SK-N-SH treated with all-trans-retinoic acid at 6 μM for 48 hours (cell line): ENCODE measurements around the gene TRIM47.

Experiments
- ATAC-seq: fragments of 200-7000 bp; cut with Tn5 transposase; 3 replicates; pipeline ENCODE4 v1.9.1; 2020; ENCODE audit warnings: mild to moderate bottlenecking, moderate library complexity
- ARNTL ChIP-seq: fragments of 450-650 bp; formaldehyde crosslinking; IDR thresholded peaks from 2 replicates; pipeline ENCODE4 v1.5.0; 2020; ENCODE audit warnings: low read depth, mild to moderate bottlenecking, moderate library complexity, borderline replicate concordance
- CREB5 ChIP-seq: fragments of 250-450 bp; sonication (Bioruptor Pico); IDR thresholded peaks from 2 replicates; pipeline ENCODE4 v1.5.1; 2020; ENCODE audit warnings: low read depth, mild to moderate bottlenecking, moderate library complexity
- CSDC2 ChIP-seq: fragments of 250-450 bp; sonication (Bioruptor Pico); IDR thresholded peaks from 2 replicates; pipeline ENCODE4 v1.5.0; 2020; ENCODE audit warnings: mild to moderate bottlenecking, moderate library complexity
- CSRNP3 ChIP-seq: fragments of 250-450 bp; sonication (Bioruptor Pico); IDR thresholded peaks from 2 replicates; pipeline ENCODE4 v1.5.1; 2021; ENCODE audit warnings: mild to moderate bottlenecking, moderate library complexity
- ESRRG ChIP-seq: fragments of 250-450 bp; sonication (Bioruptor Pico); IDR thresholded peaks from 2 replicates; pipeline ENCODE4 v1.6.1; 2021; ENCODE audit warnings: mild to moderate bottlenecking
- GLIS3 ChIP-seq: fragments of 250-450 bp; sonication (Bioruptor Pico); IDR thresholded peaks from 2 replicates; pipeline ENCODE4 v1.5.0; 2020; ENCODE audit warnings: mild to moderate bottlenecking, moderate library complexity
- OSR1 ChIP-seq: fragments of 250-450 bp; sonication (Bioruptor Pico); IDR thresholded peaks from 2 replicates; pipeline ENCODE4 v1.8.0; 2022; ENCODE audit warnings: moderate library complexity, mild to moderate bottlenecking, inconsistent platforms
- POU6F1 ChIP-seq: fragments of 250-450 bp; sonication (Bioruptor Pico); IDR thresholded peaks from 2 replicates; pipeline ENCODE4 v1.8.0; 2021; ENCODE audit warnings: low read depth, mild to moderate bottlenecking, moderate library complexity, borderline replicate concordance
- PPARA ChIP-seq: fragments of 250-450 bp; sonication (Bioruptor Pico); IDR thresholded peaks from 2 replicates; pipeline ENCODE4 v1.5.0; 2020; ENCODE audit warnings: mild to moderate bottlenecking, borderline replicate concordance
- RARB ChIP-seq: fragments of 250-450 bp; sonication (Bioruptor Pico); IDR thresholded peaks from 2 replicates; pipeline ENCODE4 v1.8.0; 2021; ENCODE audit warnings: mild to moderate bottlenecking, moderate library complexity
- SNAI2 ChIP-seq: fragments of 250-450 bp; sonication (Bioruptor Pico); IDR thresholded peaks from 2 replicates; pipeline ENCODE4 v1.5.0; 2020; ENCODE audit warnings: mild to moderate bottlenecking, moderate library complexity
- TCF4 ChIP-seq: fragments of 250-450 bp; sonication (Bioruptor Pico); IDR thresholded peaks from 2 replicates; pipeline ENCODE4 v1.8.0; 2021; ENCODE audit warnings: mild to moderate bottlenecking, moderate library complexity, borderline replicate concordance
- TOX ChIP-seq: fragments of 250-450 bp; sonication (Bioruptor Pico); IDR thresholded peaks from 2 replicates; pipeline ENCODE4 v1.8.0; 2021; ENCODE audit warnings: mild to moderate bottlenecking, moderate library complexity, borderline replicate concordance
- TSHZ2 ChIP-seq: fragments of 250-450 bp; sonication (Bioruptor Pico); IDR thresholded peaks from 2 replicates; pipeline ENCODE4 v1.5.0; 2020; ENCODE audit warnings: mild to moderate bottlenecking, moderate library complexity
- ZFP3 ChIP-seq: fragments of 250-450 bp; sonication (Bioruptor Pico); IDR thresholded peaks from 2 replicates; pipeline ENCODE4 v1.5.0; 2020; ENCODE audit warnings: mild to moderate bottlenecking, moderate library complexity
- ZFP30 ChIP-seq: fragments of 450-650 bp; formaldehyde crosslinking; IDR thresholded peaks from 2 replicates; pipeline ENCODE4 v1.5.0; 2022; ENCODE audit warnings: mild to moderate bottlenecking, moderate library complexity
- ZNF70 ChIP-seq: fragments of 450-650 bp; formaldehyde crosslinking; IDR thresholded peaks from 2 replicates; pipeline ENCODE4 v1.5.0; 2020; ENCODE audit warnings: mild to moderate bottlenecking, moderate library complexity
- ZNF8 ChIP-seq: fragments of 450-650 bp; formaldehyde crosslinking; IDR thresholded peaks from 2 replicates; pipeline ENCODE4 v1.5.0; 2020; ENCODE audit warnings: mild to moderate bottlenecking, moderate library complexity

Gene TRIM47

GRCh38 chr17:75919611-75920010 lies 41.2 kb upstream of the TRIM47 start (continued):
- TF ChIP-seq CSDC2 (CRISPR knock-in tag) (no peak), SNAI2 (CRISPR knock-in tag) (no peak), RARB (CRISPR knock-in tag) (no peak)

GRCh38 chr17:75917917-75918445 lies 39.6 kb upstream of the TRIM47 start:
- ATAC-seq = no peak
- TF ChIP-seq POU6F1 (CRISPR knock-in tag) = no peak
- no peak for TF ChIP-seq ZFP30 (CRISPR knock-in tag)
- no peak for TF ChIP-seq TCF4 (CRISPR knock-in tag)
- no peak for TF ChIP-seq ESRRG (CRISPR knock-in tag)

GRCh38 chr17:75917141-75917916 lies 38.9 kb upstream of the TRIM47 start:
- TF ChIP-seq ARNTL (CRISPR knock-in tag) = no peak
- TF ChIP-seq CREB5 (CRISPR knock-in tag) = no peak
- TF ChIP-seq TCF4 (CRISPR knock-in tag) = no peak
- TF ChIP-seq TSHZ2 (CRISPR knock-in tag) = no peak
- TF ChIP-seq ZNF70 (CRISPR knock-in tag) = no peak
- TF ChIP-seq ZFP3 (CRISPR knock-in tag) = no peak
- TF ChIP-seq CSDC2 (CRISPR knock-in tag) = no peak
- TF ChIP-seq TOX (CRISPR knock-in tag) = no peak
- TF ChIP-seq ESRRG (CRISPR knock-in tag) = no peak
- no peak for TF ChIP-seq GLIS3 (CRISPR knock-in tag)
- TF ChIP-seq OSR1 (CRISPR knock-in tag) = no peak
- no peak for TF ChIP-seq RARB (CRISPR knock-in tag)
- no peak for ATAC-seq

- no peak for ATAC-seq
- TF ChIP-seq GLIS3 (CRISPR knock-in tag) = no peak
Measured at GRCh38 chr17:75915268-75915667, 36.9 kb upstream of the TRIM47 start.

GRCh38 chr17:75914643-75915267 lies 36.4 kb upstream of the TRIM47 start:
- no peak for ATAC-seq
- no peak for TF ChIP-seq CSRNP3 (CRISPR knock-in tag)
- TF ChIP-seq TCF4 (CRISPR knock-in tag) = no peak
- TF ChIP-seq PPARA (CRISPR knock-in tag) = no peak
- no peak for TF ChIP-seq CREB5 (CRISPR knock-in tag)
- no peak for TF ChIP-seq RARB (CRISPR knock-in tag)
- TF ChIP-seq ESRRG (CRISPR knock-in tag) = no peak
- TF ChIP-seq ZNF8 = no peak
- no peak for TF ChIP-seq ZNF70 (CRISPR knock-in tag)
- no peak for TF ChIP-seq TOX (CRISPR knock-in tag)
- TF ChIP-seq SNAI2 (CRISPR knock-in tag) = no peak
- no peak for TF ChIP-seq ARNTL (CRISPR knock-in tag)
- TF ChIP-seq POU6F1 (CRISPR knock-in tag) = no peak
